Endothelial cell of umbilical vein (primary cell): ENCODE data around the gene ARMC8. TPM values are rescaled to one million over a fixed set of nuclear protein-coding genes. Genes with fewer than 3 reads are reported as not detected.
"Not testable (repeated sequence)": the region's sequence is repeated elsewhere in the genome, so short reads cannot be mapped to it uniquely, and the experiment has no call there.

Experiments used
- BruUV-seq: library from RNA; stranded (reverse); fragments of 400-500 nt; replicated peaks from 2 replicates; lab custom pipeline; 2021; lab: Mats Ljungman, UMichigan
- CTCF ChIA-PET: fragments of 300-600, 350-600 bp; sonication (Branson Sonifier 250); formaldehyde crosslinking; loops from one replicate; lab custom pipeline; 2021; ENCODE audit warnings: antibody characterized with exemption, inconsistent platforms; lab: Charles Lee
- POLR2A ChIA-PET: fragments of 300-600, 350-600 bp; sonication (Branson Sonifier 250); formaldehyde crosslinking; loops from one replicate; lab custom pipeline; 2021; ENCODE audit warnings: antibody characterized with exemption, inconsistent platforms; lab: Charles Lee
- DNase-seq: peaks from one replicate; pipeline ENCODE4 v3.0.0-alpha.2; 2011; ENCODE audit warnings: low read depth, low spot score
- FAIRE-seq: peaks from 2 replicates; lab custom pipeline; 2011; peaks lifted over from hg19 to GRCh38; lab: Jason Lieb, UNC
- H2AFZ ChIP-seq: 2 replicates; pipeline ENCODE4 v1.6.0; 2012; ENCODE audit warnings: low read depth, low read length, control low read depth, inconsistent platforms
- H3K27ac ChIP-seq: 2 replicates; pipeline ENCODE4 v1.5.1; 2011; ENCODE audit warnings: low read depth, mild to moderate bottlenecking, control low read depth, low read length, moderate library complexity; ENCODE audit not compliant: insufficient read depth
- H3K27me3 ChIP-seq, 2 experiments: 2 replicates each; pipeline versions ENCODE4 v1.6.0 to v1.6.1; 2011; ENCODE audit warnings: low read length in 2 of 2, mixed read lengths in 1 of 2; ENCODE audit not compliant: control insufficient read depth in 2 of 2, insufficient read depth in 2 of 2
- H3K36me3 ChIP-seq, 2 experiments: 2 replicates in 1 of 2; 3 replicates in 1 of 2; pipeline ENCODE4 v1.5.1; 2011; ENCODE audit warnings: low read length in 2 of 2, mild to moderate bottlenecking in 1 of 2, moderate library complexity in 1 of 2; ENCODE audit not compliant: control insufficient read depth in 2 of 2, insufficient read depth in 2 of 2; ENCODE audit errors: extremely low read depth in 1 of 2
- H3K4me1 ChIP-seq: 3 replicates; pipeline ENCODE4 v1.5.1; 2011; ENCODE audit warnings: mild to moderate bottlenecking, low read length; ENCODE audit not compliant: control insufficient read depth, insufficient read depth; ENCODE audit errors: extremely low read depth
- H3K4me2 ChIP-seq: 2 replicates; pipeline ENCODE4 v1.6.1; 2011; ENCODE audit warnings: low read length, control low read depth, mixed read lengths; ENCODE audit not compliant: insufficient read depth
- H3K4me3 ChIP-seq, 3 experiments: fragments of 200-600 bp in 1 of 3; sonication (generic), shearing (Covaris generic) in 1 of 3; replicated peaks in 1 of 3; 2 replicates each; pipeline ENCODE4 v1.5.1; 2011 to 2016; ENCODE audit warnings: control low read depth in 3 of 3, low read length in 3 of 3, mild to moderate bottlenecking in 2 of 3, inconsistent platforms in 1 of 3, low read depth in 1 of 3, moderate library complexity in 1 of 3; ENCODE audit not compliant: insufficient read depth in 1 of 3
- H3K79me2 ChIP-seq: 2 replicates; pipeline ENCODE4 v1.6.0; 2012; ENCODE audit warnings: low read length, inconsistent platforms; ENCODE audit not compliant: control insufficient read depth, insufficient read depth
- H3K9ac ChIP-seq: replicated peaks from 2 replicates; pipeline ENCODE3; 2011; ENCODE audit warnings: low read length, control low read depth; ENCODE audit not compliant: insufficient read depth; ENCODE audit errors: extremely low read depth
- H3K9me1 ChIP-seq: replicated peaks from 3 replicates; pipeline ENCODE4 v1.6.0; 2011; ENCODE audit warnings: mild to moderate bottlenecking, low read length; ENCODE audit not compliant: control insufficient read depth, insufficient read depth; ENCODE audit errors: extremely low read depth
- H3K9me3 ChIP-seq: replicated peaks from 2 replicates; pipeline ENCODE4 v1.5.1; 2012; ENCODE audit warnings: low read length, inconsistent platforms; ENCODE audit not compliant: control insufficient read depth, insufficient read depth
- H4K20me1 ChIP-seq: replicated peaks from 2 replicates; pipeline ENCODE3; 2011; ENCODE audit warnings: mild to moderate bottlenecking, low read length; ENCODE audit not compliant: control insufficient read depth, insufficient read depth; ENCODE audit errors: extremely low read depth
- EZH2 ChIP-seq: IDR thresholded peaks from 2 replicates; pipeline ENCODE4 v1.6.1; 2012; ENCODE audit warnings: borderline replicate concordance, low read depth, mild to moderate bottlenecking, moderate library complexity, low read length, inconsistent platforms; ENCODE audit not compliant: severe bottlenecking
- FOS ChIP-seq: IDR thresholded peaks from 2 replicates; pipeline ENCODE4 v1.6.1; 2011; ENCODE audit warnings: mild to moderate bottlenecking, low read length, moderate library complexity, borderline replicate concordance; ENCODE audit not compliant: insufficient read depth
- GATA2 ChIP-seq: IDR thresholded peaks from 2 replicates; pipeline ENCODE4 v1.7.0; 2011; ENCODE audit warnings: low read depth, mild to moderate bottlenecking, moderate library complexity, mixed read lengths, low read length; ENCODE audit not compliant: insufficient read length, insufficient read depth
- JUN ChIP-seq: IDR thresholded peaks from 2 replicates; pipeline ENCODE4 v1.6.1; 2011; ENCODE audit warnings: borderline replicate concordance, low read depth; ENCODE audit not compliant: insufficient read length, insufficient read depth
- MYC ChIP-seq: IDR thresholded peaks from one replicate; pipeline ENCODE4 v1.6.1; 2011; ENCODE audit warnings: mild to moderate bottlenecking, low read depth, low read length
- POLR2A ChIP-seq: IDR thresholded peaks from 2 replicates; pipeline ENCODE4 v1.6.1; 2012; ENCODE audit warnings: low read depth, mild to moderate bottlenecking, control low read depth, low read length
- POLR2AphosphoS5 ChIP-seq: IDR thresholded peaks from 2 replicates; pipeline ENCODE4 v1.6.1; 2012; ENCODE audit warnings: low read depth, mild to moderate bottlenecking, control low read depth, low read length, moderate library complexity; ENCODE audit not compliant: insufficient read depth
- dilution Hi-C: fragments of 300-500 bp; cut with MboI; formaldehyde crosslinking; loops from one replicate; pipeline ENCODE4 v1.15.0; 2019; ENCODE audit warnings: low sequenced_read_pairs; ENCODE audit not compliant: extremely low pct_ligation_motif_present
- intact Hi-C: fragments of 100-400 bp; cut with micrococcal nuclease; formaldehyde crosslinking; loops from one replicate; pipeline ENCODE4 v1.10.0; 2022
- polyA plus RNA-seq, 4 experiments: library from polyadenylated mRNA; depleted of rRNA in 3 of 4; stranded (reverse) in 3 of 4; unstranded in 1 of 4; fragments of >200 nt; gene quantifications; 2 replicates each; pipeline versions ENCODE4 v1.2.1 to v1.2.3, GENCODE V29; 2011 to 2012; ENCODE audit warnings: missing spikeins in 1 of 4
- total RNA-seq: library from RNA; stranded (reverse); gene quantifications from 2 replicates; pipeline ENCODE4 v1.2.3, GENCODE V29; 2021
- TF ChIP-seq, protein P1 (sequence below): IDR thresholded peaks from 2 replicates; pipeline ENCODE4 v1.6.1; 2011; ENCODE audit not compliant: insufficient read depth, insufficient read length
- TF ChIP-seq, protein P2 (sequence below), 2 donors: IDR thresholded peaks; 1 replicate in 1 of 2; 2 replicates in 1 of 2; pipeline ENCODE4 v1.5.1; 2011; ENCODE audit warnings: low read length in 2 of 2, mild to moderate bottlenecking in 2 of 2, moderate library complexity in 2 of 2, control low read depth in 1 of 2, inconsistent platforms in 1 of 2, low read depth in 1 of 2; ENCODE audit not compliant: insufficient read depth in 1 of 2; ENCODE audit errors: extremely low read depth in 1 of 2

The ARMC8 gene
- total and polyA plus RNA-seq, 2 donors (not counting 3 experiments of a cell fraction or from before 2014, with no cell fraction given): 39.6 to 46.0 TPM

DNA sequence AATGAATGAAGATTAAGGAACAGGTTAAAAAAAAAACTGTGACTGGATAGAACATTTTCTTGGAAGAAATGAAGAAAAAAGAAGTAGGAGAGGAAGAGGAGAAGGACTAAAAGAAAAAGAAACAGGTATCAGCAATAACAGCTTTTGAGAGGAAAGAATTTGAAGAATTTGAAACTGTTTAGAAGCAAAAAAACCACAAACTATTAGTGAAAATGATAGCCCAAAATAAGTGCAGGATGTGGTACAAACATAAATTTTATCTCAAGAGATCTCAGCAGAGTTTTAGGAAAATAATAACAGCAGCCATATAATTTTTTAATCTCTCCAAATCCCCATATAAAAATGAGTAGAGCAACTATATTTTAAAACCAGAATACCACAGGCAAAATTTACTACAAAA, 46.2 kb upstream of the ARMC8 start:
- no peak for DNase-seq
- intact Hi-C loops (no loop called here), dilution Hi-C loops (no loop called here)
- Histone ChIP-seq H2AFZ (no peak overlapping the region), H3K9ac (no peak overlapping the region), H3K79me2 (no peaks in the 10 kb centered on the region), H3K4me3 (no peak overlapping the region), H3K9me1 (no peaks in the 10 kb centered on the region), H3K27ac (no peak overlapping the region), H3K9me3 (no peaks in the 10 kb centered on the region), H4K20me1 (no peaks in the 10 kb centered on the region), H3K36me3 (no peaks in the 10 kb centered on the region), H3K27me3 (peaks cover 3 to 4% of the 10 kb centered on the region in 2 experiments), H3K4me2 (no peak overlapping the region), H3K4me1 (no peaks in the 10 kb centered on the region)
- no peak for FAIRE-seq
- CTCF ChIA-PET: no interaction called here
- no peak for TF ChIP-seq POLR2AphosphoS5
- TF ChIP-seq, protein P1, sequence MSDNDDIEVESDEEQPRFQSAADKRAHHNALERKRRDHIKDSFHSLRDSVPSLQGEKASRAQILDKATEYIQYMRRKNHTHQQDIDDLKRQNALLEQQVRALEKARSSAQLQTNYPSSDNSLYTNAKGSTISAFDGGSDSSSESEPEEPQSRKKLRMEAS: no peak
- no peak for TF ChIP-seq MYC
- no peak for TF ChIP-seq JUN
- TF ChIP-seq, protein P2, sequence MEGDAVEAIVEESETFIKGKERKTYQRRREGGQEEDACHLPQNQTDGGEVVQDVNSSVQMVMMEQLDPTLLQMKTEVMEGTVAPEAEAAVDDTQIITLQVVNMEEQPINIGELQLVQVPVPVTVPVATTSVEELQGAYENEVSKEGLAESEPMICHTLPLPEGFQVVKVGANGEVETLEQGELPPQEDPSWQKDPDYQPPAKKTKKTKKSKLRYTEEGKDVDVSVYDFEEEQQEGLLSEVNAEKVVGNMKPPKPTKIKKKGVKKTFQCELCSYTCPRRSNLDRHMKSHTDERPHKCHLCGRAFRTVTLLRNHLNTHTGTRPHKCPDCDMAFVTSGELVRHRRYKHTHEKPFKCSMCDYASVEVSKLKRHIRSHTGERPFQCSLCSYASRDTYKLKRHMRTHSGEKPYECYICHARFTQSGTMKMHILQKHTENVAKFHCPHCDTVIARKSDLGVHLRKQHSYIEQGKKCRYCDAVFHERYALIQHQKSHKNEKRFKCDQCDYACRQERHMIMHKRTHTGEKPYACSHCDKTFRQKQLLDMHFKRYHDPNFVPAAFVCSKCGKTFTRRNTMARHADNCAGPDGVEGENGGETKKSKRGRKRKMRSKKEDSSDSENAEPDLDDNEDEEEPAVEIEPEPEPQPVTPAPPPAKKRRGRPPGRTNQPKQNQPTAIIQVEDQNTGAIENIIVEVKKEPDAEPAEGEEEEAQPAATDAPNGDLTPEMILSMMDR (IDR thresholded peaks at IDR 0.05; ENCODE audit: extremely low read depth in 1 of 2, insufficient read depth in 1 of 2, low read depth in 1 of 2, low read length in 2 of 2): no peak
- TF ChIP-seq POLR2A: no peak
- TF ChIP-seq GATA2: no peak
- TF ChIP-seq EZH2: no peak
- TF ChIP-seq FOS: no peak
- POLR2A ChIA-PET: no interaction called here
- BruUV-seq: no TSS peak

DNA sequence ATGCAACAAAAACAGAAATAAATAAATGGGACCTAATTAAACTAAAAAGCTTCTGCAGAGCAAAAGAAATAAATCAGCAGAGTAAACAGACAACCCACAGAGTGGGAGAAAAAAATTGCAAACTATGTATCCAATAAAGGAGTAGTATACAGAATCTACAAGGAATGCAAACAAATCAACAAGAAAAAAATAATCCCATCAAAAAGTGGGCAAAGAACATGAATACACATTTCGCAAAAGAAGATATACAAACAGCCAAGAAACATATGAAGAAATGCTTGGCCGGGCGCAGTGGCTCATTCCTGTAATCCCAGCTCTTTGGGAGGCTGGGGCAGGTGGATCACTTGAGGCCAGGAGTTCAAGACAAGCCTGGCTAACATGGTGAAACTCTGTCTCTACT, 44.9 kb upstream of the ARMC8 start:
- H3K36me3 ChIP-seq, BruUV-seq, H3K4me1 ChIP-seq, H3K4me2 ChIP-seq, FAIRE-seq, DNase-seq, H3K9me3 ChIP-seq, POLR2A ChIA-PET, H3K79me2 ChIP-seq, H2AFZ ChIP-seq, intact Hi-C loops, H3K9me1 ChIP-seq, dilution Hi-C loops, H4K20me1 ChIP-seq, H3K4me3 ChIP-seq, H3K27me3 ChIP-seq, H3K27ac ChIP-seq, H3K9ac ChIP-seq, CTCF ChIA-PET: not testable (repeated sequence)
